Nephron progenitor cell (in vitro differentiated cells): ENCODE results near the gene DAZAP1.
A peak's percentile ranks its signal among the peaks of the same experiment; 100 is the strongest.
"Not testable (repeated sequence)": the region's sequence is repeated elsewhere in the genome, so short reads cannot be mapped to it uniquely, and the experiment has no call there.

Source experiments
- DNase-seq: peaks from one replicate; pipeline ENCODE4 v3.0.0; 2021
- H3K27ac Mint-ChIP-seq: 2 replicates; pipeline ENCODE4 v1.8.0; 2021; ENCODE audit warnings: mild to moderate bottlenecking, moderate library complexity, mixed read lengths
- H3K27me3 Mint-ChIP-seq: 2 replicates; pipeline ENCODE4 v1.8.0; 2021; ENCODE audit warnings: mild to moderate bottlenecking, low read depth, mixed read lengths; ENCODE audit not compliant: poor library complexity
- H3K36me3 Mint-ChIP-seq: 2 replicates; pipeline ENCODE4 v1.8.0; 2021; ENCODE audit warnings: low read depth, mixed read lengths
- H3K4me1 Mint-ChIP-seq: 2 replicates; pipeline ENCODE4 v1.8.0; 2021; ENCODE audit warnings: mixed read lengths
- H3K4me3 Mint-ChIP-seq: 2 replicates; pipeline ENCODE4 v1.8.0; 2021; ENCODE audit warnings: mild to moderate bottlenecking, moderate library complexity, mixed read lengths
- H3K9me3 Mint-ChIP-seq: 2 replicates; pipeline ENCODE4 v1.8.0; 2021; ENCODE audit warnings: mild to moderate bottlenecking, moderate library complexity, mixed read lengths
- TF ChIP-seq, protein P1 (sequence below): fragments of 200-600 bp; sonication (generic); IDR thresholded peaks from 2 replicates; pipeline ENCODE4 v1.5.0; 2021; ENCODE audit warnings: antibody characterized with exemption

Gene DAZAP1

DNA sequence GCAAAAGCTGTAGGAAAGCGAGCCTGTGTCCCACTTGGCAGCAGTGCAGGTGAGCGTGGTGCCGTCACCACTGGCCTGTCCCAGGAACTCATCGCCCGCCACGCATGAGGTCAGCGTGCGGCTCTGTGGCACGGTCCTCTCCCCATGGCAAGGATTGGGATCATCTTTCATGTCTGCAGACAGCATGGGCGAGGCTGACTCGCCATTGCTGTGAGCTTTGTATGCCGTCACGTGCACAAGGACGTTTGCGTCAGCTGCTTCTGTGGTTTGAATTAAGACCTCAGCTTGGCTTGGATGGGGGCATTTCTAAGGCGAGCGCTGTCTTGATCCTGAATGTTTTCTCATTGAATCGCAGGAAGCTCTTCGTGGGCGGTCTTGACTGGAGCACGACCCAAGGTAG lies 9.8 kb downstream of the DAZAP1 start:
- Mint-ChIP-seq H3K4me3 (peak overlapping the region; percentile 55), H3K27me3 (no peaks in the 10 kb centered on the region), H3K27ac (peak overlapping the region; percentile 87), H3K36me3 (peaks cover 27% of the 10 kb centered on the region), H3K4me1 (peaks cover 69% of the 10 kb centered on the region), H3K9me3 (no peaks in the 10 kb centered on the region)
- DNase-seq, result no peak
- TF ChIP-seq, protein P1, sequence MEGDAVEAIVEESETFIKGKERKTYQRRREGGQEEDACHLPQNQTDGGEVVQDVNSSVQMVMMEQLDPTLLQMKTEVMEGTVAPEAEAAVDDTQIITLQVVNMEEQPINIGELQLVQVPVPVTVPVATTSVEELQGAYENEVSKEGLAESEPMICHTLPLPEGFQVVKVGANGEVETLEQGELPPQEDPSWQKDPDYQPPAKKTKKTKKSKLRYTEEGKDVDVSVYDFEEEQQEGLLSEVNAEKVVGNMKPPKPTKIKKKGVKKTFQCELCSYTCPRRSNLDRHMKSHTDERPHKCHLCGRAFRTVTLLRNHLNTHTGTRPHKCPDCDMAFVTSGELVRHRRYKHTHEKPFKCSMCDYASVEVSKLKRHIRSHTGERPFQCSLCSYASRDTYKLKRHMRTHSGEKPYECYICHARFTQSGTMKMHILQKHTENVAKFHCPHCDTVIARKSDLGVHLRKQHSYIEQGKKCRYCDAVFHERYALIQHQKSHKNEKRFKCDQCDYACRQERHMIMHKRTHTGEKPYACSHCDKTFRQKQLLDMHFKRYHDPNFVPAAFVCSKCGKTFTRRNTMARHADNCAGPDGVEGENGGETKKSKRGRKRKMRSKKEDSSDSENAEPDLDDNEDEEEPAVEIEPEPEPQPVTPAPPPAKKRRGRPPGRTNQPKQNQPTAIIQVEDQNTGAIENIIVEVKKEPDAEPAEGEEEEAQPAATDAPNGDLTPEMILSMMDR, result no peak

DNA sequence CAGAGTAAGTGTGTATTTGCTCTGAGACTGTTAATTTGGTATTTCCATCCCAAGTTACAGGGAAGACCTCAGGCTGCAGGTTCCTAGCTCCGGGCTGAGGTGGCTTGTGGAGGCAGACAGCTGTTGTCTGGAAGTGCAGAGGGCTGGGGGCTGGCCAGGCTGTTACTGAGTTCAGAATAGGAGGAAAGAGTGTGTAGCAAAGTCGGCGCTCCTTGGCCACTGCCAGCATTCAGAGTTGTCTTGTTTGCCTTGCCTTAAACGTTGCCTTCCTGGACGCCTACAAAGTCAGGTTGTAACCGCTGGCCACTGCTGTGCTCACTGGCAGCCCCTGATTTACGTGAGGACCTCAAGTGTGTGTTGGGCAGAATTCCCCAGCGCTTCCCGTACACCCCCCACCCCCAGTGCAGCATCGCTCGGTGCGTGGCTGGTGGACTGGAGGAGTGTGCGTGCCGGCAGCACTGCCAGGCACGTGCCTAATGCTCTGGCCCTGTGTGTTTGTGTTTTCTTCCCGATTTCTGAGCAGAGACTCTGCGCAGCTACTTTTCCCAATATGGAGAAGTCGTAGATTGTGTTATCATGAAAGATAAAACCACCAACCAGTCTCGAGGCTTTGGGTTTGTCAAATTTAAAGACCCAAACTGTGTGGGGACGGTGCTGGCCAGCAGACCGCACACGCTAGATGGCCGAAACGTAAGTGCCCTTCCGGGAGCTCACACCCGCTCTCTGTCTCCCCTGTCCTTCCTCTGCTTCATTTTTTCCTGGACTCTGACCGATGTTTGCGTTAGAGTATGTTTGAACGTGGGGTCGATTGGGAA lies 10.5 kb downstream of the DAZAP1 start:
- peak overlapping the region; percentile 87 for H3K27ac Mint-ChIP-seq
- peaks cover 32% of the 10 kb centered on the region for H3K36me3 Mint-ChIP-seq
- peak overlapping the region; percentile 55 for H3K4me3 Mint-ChIP-seq
- no peaks in the 10 kb centered on the region for H3K27me3 Mint-ChIP-seq
- no peaks in the 10 kb centered on the region for H3K9me3 Mint-ChIP-seq
- no peak for DNase-seq
- peaks cover 75% of the 10 kb centered on the region for H3K4me1 Mint-ChIP-seq
- TF ChIP-seq, protein P1, result no peak

DNA sequence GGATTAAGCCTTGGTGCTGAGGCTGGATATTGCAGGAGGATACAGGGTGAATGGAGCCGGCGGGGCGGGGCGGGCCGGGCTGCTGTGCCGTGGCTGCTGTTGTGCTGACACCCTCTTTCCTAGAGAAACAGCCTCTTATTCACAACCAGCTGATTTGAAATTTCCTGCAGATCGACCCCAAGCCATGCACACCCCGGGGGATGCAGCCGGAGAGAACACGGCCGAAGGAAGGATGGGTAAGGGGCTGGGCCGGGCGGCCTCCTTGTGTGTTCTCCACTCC lies 11.1 kb downstream of the DAZAP1 start:
- TF ChIP-seq, protein P1, result no peak
- Mint-ChIP-seq H3K36me3 (peaks cover 32% of the 10 kb centered on the region), H3K27me3 (no peaks in the 10 kb centered on the region), H3K9me3 (no peaks in the 10 kb centered on the region), H3K4me1 (peaks cover 75% of the 10 kb centered on the region), H3K4me3 (no peak overlapping the region), H3K27ac (no peak overlapping the region)
- no peak for DNase-seq

DNA sequence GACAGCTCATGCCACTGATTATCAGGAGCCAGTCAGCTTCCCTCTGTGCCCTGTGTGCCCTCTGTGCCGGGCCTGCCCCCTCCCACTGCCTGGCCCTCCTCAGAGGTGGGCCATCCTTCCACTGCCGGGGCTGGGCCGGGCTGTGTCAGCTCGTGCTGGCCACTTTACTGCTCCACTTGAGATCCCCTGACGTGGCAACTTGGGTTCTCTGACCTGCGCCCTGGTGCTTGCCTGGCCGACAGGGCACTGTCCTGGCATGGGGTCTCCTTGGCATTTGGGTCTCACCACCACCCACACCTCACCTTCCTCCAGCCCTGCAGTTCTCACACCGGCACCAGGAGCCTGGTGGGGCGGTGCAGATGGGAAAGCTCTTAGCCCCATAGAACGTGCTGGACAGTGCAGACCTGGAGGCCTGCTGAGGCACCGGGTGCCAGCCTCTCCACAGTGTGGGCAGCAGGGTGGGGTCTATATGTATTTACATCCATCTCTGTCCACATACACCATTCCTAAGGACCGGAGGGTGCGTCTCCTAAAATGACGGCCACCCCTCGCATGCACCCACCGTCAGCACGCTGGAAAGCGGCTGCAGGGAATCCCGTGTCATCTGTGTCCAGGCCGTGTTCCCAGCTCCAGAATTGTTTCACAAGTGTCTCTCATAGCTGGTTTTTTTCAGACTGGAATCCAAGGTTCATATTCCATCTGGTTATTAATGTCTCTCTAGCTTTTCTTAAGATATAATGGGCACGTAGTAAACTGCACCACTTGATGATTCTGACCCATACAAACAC lies 11.8 kb downstream of the DAZAP1 start:
- Mint-ChIP-seq H3K27ac (peak overlapping the region; percentile 23), H3K4me3 (no peak overlapping the region), H3K9me3 (no peaks in the 10 kb centered on the region), H3K27me3 (no peaks in the 10 kb centered on the region), H3K36me3 (peaks cover 31% of the 10 kb centered on the region), H3K4me1 (peaks cover 79% of the 10 kb centered on the region)
- TF ChIP-seq, protein P1, result no peak
- DNase-seq, result no peak

DNA sequence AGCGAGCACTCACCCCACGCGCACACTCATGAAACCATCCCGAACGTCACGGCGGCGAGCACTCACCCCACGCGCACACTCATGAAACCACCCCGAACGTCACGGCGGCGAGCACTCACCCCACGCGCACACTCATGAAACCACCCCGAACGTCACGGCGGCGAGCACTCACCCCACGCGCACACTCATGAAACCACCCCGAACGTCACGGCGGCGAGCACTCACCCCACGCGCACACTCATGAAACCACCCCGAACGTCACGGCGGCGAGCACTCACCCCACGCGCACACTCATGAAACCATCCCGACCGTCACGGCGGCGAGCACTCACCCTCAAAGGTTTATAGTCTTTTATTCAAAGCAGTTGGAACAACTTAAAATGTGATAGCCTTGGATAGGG lies 12.7 kb downstream of the DAZAP1 start:
- not testable (repeated sequence) for H3K27me3 Mint-ChIP-seq, DNase-seq, H3K27ac Mint-ChIP-seq, H3K4me3 Mint-ChIP-seq, H3K9me3 Mint-ChIP-seq
- peaks cover 31% of the 10 kb centered on the region for H3K36me3 Mint-ChIP-seq
- H3K4me1 Mint-ChIP-seq, result peaks cover 85% of the 10 kb centered on the region

DNA sequence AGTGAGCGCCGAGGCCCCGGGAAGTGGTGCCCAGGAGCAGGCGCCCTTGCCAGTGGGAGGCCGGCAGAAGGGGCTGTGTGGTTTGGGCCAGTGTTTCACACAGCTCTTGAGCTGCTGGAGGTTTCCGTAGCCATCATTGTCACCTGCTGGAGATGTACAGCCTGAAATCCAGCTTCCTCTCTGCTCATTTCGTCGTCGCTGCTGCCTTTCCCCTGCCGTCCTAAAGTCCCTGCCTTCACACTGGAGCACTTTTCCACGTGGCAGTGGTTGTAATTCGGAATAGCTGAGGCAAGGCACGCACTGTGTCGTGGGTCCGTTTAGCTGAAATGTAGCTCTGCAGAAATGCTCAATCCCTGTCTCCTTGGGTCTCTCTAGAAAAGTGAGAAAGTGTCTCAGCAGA lies 13.2 kb downstream of the DAZAP1 start:
- H3K27ac Mint-ChIP-seq, result peak overlapping the region; percentile 94

More for the DNA sequence above, 13.2 kb downstream of the DAZAP1 start:
- Mint-ChIP-seq H3K4me3 (peak overlapping the region; percentile 54), H3K27me3 (no peaks in the 10 kb centered on the region), H3K9me3 (no peaks in the 10 kb centered on the region), H3K36me3 (peaks cover 31% of the 10 kb centered on the region), H3K4me1 (peaks cover 85% of the 10 kb centered on the region)
- no peak for DNase-seq
- TF ChIP-seq, protein P1, result no peak
